ENCODE measurements around the gene LINC01488.

The LINC01488 gene

DNA sequence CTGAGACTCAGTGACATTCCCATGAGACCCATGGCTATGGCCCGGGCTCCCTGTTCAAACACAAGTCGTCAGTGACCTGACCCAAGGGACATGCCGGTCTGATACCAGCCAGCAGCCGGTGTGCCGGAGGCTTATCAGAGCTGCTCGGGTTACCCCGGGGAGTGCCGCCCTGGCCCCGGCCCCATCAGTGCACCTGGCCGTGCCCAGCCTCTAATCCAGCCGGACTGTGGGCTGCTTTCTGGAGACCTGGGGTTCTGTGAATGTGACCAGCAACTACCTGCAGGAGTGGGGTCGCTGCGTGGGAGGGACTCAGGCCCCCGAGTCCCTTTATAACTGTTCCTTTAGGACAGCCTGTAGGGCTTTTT, 52.7 kb downstream of the LINC01488 start:
- DNase-seq, result no peak

DNA sequence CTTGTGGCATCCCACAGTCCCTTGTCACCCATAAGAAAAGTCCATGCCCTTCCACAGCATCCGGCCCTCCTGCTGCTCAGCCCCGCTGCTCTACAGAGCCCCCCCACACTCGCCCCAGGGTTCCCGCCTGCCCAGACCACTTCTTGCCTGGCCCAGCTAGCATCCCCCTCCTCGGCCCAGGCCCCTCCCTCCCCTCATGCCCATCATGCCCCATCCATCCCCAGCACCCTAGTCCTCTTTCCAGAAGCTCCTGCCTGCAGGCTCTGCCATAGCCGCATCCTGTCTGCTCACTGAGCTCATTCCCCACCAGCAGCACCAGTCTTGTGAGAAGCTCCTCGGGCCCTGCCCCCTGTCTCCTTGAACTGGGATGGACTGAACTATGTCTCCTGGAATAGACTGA, 54.4 kb downstream of the LINC01488 start:
- no peak for DNase-seq

DNA sequence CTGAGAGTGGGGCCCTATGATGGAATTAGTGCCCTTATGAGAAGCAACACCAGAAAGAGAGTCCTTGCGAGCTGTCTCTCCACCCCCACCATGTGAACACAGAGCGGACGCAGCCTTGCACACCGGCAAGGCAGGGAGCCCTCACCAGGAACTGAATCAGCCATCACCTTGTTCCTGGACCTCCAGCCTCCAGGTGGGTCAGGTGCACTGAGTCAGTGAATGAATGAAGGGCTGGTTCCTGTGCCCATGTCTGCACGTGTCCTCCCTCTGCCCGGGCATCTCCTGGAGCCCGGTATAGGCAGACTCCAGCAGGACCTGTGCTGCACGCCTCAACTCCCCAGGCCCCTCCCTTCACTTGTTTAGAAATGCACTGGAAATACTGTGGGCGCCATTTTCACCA, 54.9 kb downstream of the LINC01488 start:
- no peak for DNase-seq

DNA sequence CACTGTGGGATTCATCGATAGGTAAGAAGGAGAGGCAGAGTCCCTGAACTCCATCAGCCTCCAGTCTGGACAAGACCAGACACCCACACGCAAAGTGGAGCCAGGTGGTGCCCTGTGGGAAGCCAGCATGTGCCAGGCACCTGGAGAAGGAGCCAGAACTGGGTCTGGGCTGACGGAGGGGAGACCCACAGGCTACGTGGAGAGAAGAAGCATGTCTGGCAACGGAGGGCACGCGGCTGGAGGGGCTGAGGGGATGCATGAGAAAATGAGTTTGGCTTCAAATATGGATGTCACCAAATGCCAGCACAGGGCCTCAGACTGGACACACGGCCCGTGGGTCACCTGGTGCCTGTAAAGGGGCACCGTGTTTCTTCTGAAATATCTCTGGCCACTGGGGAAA, 55.7 kb downstream of the LINC01488 start:
- DNase-seq, result no peak

DNA sequence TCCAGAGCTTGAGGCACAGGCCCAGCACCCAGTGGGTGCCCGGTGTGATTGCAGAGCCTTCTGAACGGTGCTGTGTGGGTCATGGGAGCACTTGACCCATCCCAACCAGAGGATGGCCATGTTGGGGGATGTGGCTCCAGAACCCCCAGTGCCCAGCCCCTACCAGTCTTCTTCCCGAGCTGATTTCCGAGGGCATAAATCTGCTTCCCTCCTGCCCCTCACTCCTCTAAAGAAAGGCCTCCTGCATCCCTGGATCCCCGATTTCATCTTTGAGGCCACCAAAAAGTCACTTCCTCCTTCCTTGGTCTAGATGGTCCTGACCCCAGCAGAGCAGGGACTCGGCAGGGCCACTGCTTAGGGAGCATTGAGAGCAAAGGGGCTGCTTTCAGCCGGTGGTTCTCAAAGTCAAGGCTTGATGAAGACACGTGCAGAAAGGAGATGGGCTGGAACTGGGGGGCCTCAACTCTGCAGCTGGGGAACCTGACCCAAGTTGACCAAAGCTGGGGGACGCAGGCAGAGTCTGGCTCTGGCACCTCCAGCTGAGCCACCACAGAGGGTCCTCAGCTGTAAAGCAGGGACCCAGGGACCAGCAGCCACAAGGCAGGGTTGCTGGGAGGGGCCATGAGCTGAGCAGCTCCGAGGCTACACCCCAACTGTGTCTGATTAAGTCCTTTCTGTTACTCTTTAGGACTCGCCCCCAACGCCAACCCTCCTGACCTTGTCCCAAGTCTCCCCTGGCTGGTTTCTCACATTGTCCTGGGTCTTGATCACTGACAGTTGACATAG, 56.6 kb downstream of the LINC01488 start:
- no peak for DNase-seq

DNA sequence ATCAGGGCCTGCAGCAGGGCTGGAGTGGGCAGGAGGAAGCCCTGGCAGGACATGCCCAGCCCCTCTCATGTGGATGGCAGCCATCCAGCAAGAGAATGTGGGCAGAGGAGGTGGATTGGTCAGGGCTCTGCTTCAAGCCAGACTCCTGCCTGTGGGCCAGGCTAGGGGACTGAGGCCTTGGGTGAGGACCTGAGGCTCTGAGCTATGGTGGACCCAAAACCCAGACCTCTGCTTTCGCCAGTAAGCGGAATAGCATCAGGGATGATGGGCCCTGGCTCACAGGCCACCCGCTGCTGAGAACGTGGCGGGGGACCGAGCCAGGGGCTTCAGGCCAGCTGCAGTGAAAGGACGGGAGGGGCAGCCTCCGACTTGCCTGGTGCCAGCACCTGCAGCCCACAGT, 57.4 kb downstream of the LINC01488 start:
- no peak for DNase-seq

DNA sequence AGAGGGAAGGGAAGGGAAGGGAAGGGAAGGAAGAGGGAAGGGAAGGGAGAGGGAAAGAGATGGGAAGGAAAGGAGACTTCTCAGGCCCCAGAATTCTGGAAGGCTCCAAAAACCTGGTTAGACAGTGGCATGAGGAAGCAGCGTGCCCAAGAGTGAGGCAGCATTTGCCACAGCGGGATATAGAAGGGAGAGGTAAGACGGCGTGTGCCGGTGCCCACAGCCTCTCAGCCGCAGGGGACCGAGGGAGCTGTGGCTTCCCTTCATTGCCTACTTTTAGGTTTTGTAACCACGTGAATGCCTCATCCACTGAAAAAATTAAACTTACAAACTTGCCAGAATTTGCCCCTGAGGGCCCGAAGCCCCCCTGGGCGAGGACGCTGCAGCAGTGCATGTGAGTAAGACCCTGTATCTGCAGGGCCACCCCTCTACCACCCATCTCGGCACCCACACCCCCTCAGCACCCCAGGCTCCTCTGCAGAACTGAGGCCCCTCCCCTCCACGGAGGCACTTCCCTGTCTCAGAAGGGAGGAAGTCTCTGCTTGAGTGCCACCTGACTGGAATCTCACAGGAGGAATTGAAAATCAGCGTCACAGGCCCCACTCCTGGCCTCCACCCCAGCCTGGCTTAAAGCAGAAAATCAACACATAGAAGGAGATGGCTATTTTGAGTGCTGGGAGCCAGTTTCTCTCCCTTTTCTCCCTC, 58.1 kb downstream of the LINC01488 start:
- DNase-seq, result no peak

DNA sequence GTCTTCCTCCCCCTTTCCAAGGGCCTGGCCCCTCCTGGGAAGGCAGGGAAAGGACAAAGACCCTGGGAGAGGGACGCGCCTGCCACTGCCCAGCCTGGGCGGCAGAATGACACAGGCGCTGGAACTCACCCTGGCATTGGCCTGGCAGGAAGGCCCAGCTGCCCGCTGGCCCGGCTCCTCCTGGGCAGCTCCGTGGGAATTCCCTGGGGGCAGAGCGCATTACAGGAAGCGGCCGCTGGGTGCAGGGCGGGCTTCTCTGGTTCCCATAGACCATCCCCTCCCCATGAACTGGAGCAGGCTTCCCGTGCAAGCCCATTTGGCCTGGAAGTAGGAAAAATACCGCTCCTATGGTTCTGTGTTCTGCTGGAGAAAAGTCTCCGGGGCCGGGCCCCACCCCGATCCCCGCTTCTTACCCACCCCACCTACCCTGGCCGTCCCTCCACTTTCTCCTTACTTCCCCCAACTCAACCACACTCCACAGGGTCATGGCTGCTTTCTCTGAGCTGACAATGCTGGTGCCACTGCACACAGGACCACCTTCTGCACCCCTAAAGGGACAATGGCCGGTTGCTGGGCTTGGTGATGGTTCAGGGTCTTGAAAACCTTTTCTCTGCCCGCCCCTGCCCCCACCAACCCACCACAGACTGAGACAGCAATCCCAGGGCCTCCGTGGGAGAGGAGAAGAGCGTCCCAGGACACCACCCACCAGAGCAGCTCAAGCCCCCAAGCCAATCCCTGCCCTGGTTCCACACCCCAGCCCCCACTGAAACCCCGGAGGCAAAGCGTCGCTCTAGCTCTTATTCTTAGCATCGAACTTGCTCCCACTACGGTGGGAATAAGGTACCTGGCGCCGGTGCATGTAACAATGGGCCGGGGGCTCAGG, 58.9 kb downstream of the LINC01488 start:
- no peak for DNase-seq

DNA sequence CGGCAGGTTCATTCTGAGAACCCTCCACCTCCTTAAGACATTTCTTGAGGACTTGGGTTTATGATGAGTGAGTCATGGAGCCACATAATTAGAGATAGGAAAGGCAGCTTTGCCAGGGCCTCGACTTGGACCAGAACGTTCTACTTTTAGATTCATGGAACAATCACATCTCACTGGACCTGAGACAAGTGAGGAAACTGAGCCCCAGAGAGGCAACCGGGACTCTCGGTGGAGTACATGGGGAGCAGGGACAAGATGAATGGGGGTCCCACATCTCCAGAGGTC, 59.5 kb downstream of the LINC01488 start:
- no peak for DNase-seq

DNA sequence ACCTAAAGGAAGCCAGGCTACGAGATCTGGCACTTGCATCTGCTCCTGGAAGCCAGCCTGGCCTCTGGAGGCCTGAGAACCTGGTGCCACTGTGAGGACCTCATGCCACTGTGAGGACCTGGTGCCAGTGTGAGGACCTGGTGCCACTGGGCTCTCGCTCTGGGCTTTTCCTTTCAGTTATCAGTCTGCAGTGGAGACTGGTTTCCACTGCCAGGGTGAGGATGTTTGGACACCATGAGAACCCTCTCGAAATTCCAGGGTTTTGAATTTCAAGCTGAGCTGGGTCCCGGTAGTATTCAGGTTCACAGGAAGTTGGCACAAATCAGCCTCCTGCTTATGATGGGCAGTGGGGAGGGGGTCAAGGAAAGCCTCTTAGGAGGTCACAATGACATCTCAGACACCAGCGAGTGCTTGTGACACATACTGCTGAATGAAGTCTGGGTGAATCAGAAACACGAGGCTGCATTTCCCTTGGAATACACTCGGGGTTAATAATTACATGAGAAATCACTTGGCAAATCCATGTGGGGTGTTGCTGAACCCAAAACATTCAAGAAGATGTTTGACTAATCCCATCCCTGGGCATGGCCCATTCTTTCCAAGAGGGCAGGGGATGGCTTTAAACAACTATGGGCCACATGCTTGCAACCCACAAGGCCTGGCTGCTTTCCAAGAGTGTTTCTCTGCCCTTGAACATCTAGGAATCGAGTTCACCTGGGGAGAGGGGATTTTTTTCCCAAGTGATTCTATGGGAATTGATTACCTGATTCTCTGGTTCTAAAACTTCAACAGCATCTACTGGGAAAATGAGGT, 60.2 kb downstream of the LINC01488 start:
- DNase-seq, result no peak

DNA sequence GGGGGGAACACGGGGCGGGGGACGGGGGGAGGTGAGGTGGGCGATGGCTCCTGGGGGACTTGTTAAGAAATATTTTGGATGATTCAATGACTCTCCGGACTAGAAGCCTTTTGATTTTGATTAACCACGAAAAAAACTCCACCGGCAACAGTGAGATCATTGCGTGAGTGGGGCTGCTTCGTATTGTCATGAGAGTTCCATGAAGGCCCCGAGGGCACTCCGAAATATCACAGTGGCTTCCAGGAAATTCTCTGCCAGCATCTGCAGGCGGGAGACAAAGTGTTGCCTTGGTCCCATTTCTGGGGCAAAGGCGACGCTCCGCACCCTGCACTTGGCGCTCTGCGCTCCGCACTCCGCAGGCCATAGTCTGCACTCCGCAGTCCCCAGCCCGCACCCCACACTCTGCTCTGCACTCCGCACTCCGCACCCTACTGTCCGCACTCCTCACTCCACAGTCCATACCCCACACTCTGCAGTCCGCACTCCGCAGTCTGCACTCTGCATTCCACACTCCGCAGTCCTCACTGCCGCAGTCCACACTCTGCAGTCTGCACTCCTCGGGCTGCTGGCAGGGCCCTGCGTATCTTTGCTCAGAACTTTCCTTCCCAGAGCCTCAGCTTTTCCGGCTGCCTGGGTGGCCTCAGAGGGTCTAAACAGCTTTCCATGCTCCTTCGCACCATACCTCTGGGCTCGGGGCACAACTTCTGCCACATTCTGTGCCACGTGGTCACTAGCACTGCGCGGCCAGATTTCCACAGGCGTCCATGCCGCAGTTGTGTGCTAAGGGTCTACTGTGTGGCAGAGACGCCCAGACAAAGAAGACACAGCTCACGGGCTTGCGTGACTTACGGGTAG, 61.1 kb downstream of the LINC01488 start:
- no peak for DNase-seq

Measured in NCI-H748 treated with DMSO at 0.1 percent for 48 hours (cell line).